ENCODE measurements around the gene SEC61G.

SEC61G gene

DNA sequence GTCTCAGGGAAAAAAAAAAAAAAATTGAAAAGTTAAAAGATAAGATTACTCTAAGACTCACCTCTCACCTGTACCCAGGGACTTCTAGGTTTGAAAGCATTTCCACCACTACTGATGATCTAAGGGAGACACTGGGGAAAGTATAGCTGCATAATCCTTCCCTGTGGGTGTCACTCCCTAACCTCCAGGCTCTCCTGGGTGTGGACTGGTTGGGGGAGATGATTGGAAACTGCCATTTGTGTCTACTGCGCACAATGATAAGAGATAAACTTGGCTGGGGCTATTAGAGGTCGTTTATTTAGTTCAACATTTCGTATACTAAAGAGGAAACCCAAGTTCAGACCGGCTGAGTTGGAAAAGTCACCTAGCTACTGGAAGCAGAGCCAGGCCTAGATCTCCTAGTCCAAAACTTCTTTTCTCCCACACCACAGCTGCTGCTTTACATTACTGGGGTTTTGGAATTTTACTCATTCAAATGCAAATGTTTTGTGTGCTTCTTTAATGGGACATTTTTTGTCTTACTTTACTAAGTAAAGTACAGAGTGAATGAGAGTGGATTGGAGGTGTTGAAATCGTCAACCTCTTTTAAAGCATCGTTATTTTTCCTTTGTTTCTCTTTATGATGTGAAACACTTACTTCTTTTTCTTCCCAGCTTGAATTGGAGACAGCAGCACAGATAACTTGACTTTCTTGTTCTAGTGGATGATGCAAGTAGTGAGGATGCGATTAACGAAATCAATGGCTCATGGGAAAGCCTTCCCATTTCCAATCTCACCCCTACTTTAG lies 22.3 kb upstream of the SEC61G start:
- peaks cover 4% of the 10 kb centered on the region for H3K27me3 ChIP-seq (ENCODE audit: insufficient read depth, poor library complexity, severe bottlenecking)
- no peak overlapping the region for H3K4me3 ChIP-seq (replicated peaks; ENCODE audit: insufficient read depth, low read length)
- TF ChIP-seq GABPA (IDR thresholded peaks at IDR 0.05; ENCODE audit: low read depth), result no peak
- no peak for TF ChIP-seq POLR2AphosphoS5 (IDR thresholded peaks at IDR 0.05; ENCODE audit: low read depth)
- TF ChIP-seq, protein P1, sequence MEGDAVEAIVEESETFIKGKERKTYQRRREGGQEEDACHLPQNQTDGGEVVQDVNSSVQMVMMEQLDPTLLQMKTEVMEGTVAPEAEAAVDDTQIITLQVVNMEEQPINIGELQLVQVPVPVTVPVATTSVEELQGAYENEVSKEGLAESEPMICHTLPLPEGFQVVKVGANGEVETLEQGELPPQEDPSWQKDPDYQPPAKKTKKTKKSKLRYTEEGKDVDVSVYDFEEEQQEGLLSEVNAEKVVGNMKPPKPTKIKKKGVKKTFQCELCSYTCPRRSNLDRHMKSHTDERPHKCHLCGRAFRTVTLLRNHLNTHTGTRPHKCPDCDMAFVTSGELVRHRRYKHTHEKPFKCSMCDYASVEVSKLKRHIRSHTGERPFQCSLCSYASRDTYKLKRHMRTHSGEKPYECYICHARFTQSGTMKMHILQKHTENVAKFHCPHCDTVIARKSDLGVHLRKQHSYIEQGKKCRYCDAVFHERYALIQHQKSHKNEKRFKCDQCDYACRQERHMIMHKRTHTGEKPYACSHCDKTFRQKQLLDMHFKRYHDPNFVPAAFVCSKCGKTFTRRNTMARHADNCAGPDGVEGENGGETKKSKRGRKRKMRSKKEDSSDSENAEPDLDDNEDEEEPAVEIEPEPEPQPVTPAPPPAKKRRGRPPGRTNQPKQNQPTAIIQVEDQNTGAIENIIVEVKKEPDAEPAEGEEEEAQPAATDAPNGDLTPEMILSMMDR (IDR thresholded peaks at IDR 0.05; ENCODE audit: insufficient read depth, low read length), result no peak
- TF ChIP-seq, protein P2, sequence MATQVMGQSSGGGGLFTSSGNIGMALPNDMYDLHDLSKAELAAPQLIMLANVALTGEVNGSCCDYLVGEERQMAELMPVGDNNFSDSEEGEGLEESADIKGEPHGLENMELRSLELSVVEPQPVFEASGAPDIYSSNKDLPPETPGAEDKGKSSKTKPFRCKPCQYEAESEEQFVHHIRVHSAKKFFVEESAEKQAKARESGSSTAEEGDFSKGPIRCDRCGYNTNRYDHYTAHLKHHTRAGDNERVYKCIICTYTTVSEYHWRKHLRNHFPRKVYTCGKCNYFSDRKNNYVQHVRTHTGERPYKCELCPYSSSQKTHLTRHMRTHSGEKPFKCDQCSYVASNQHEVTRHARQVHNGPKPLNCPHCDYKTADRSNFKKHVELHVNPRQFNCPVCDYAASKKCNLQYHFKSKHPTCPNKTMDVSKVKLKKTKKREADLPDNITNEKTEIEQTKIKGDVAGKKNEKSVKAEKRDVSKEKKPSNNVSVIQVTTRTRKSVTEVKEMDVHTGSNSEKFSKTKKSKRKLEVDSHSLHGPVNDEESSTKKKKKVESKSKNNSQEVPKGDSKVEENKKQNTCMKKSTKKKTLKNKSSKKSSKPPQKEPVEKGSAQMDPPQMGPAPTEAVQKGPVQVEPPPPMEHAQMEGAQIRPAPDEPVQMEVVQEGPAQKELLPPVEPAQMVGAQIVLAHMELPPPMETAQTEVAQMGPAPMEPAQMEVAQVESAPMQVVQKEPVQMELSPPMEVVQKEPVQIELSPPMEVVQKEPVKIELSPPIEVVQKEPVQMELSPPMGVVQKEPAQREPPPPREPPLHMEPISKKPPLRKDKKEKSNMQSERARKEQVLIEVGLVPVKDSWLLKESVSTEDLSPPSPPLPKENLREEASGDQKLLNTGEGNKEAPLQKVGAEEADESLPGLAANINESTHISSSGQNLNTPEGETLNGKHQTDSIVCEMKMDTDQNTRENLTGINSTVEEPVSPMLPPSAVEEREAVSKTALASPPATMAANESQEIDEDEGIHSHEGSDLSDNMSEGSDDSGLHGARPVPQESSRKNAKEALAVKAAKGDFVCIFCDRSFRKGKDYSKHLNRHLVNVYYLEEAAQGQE (IDR thresholded peaks at IDR 0.05; ENCODE audit: insufficient replicate concordance, low read depth), result no peak
- TF ChIP-seq SPI1 (IDR thresholded peaks at IDR 0.05; ENCODE audit: borderline replicate concordance, low read depth), result no peak
- DNase-seq (ENCODE audit: low read depth in 1 of 2, low spot score in 1 of 2), result no peak
- no peak overlapping the region for H3K27ac ChIP-seq (replicated peaks)

DNA sequence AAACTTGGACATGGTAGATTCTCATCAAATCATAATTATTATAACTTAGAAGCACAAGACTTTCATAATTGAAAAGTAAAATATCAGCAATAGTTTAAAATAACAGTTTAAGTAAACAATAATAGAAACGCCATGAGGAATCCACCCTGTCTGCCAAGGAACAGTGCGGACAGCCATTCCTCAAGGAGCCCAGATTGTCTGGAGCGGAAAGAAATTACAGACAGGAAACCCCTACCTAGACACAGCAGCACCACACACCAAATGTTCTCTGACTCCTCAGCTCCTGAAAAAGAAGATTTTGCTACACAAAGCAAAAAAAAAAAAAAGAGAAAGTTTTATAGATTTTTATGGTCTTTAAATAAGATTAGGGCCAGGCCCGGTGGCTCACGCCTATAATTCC lies 21.5 kb upstream of the SEC61G start:
- DNase-seq (ENCODE audit: low read depth in 1 of 2, low spot score in 1 of 2), result no peak
- no peak overlapping the region for H3K4me3 ChIP-seq (replicated peaks; ENCODE audit: insufficient read depth, low read length)
- no peak overlapping the region for H3K27ac ChIP-seq (replicated peaks)
- peaks cover 2% of the 10 kb centered on the region for H3K27me3 ChIP-seq (ENCODE audit: insufficient read depth, poor library complexity, severe bottlenecking)
- TF ChIP-seq GABPA (IDR thresholded peaks at IDR 0.05; ENCODE audit: low read depth) (no peak), SPI1 (IDR thresholded peaks at IDR 0.05; ENCODE audit: borderline replicate concordance, low read depth) (no peak), POLR2AphosphoS5 (IDR thresholded peaks at IDR 0.05; ENCODE audit: low read depth) (no peak)
- TF ChIP-seq, protein P1 (IDR thresholded peaks at IDR 0.05; ENCODE audit: insufficient read depth, low read length), result no peak
- TF ChIP-seq, protein P2 (IDR thresholded peaks at IDR 0.05; ENCODE audit: insufficient replicate concordance, low read depth), result no peak

DNA sequence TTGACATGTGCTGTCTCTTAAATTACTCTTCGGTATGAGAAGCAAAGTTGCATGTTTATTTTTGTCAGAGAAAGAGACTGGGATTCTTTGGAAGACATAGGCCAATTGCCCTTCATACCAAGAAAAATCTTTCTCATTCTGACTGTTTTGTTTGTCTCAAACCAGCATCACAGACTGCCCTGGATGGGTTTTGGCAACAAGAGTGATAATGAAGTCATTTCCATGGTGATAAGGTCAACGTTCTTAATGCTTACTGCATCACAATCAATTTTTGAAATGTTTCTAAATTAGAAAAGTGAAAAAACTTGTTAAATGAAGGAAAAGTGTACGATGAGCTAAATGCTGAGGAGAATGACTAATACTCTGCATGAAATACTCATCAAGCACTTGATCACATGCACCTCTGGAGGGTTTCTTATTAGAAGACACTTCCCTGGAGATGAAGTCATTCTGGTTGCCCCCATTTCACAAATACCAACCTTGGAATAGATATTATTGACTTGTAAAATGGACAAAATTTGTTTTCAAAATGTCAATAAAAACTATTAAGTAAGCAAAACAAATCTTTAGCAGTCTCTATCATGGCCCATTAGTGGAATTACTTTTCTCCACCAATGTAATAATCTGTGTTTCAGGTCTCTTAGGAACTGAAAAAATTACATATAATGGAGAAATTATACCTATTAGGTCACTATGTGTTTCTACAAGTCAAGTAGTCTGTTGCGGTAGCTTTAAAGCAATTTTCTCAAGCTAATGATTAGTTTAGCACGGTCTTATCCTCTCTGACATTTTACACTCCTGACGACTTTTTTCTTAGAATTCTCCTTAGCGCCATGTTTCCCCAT lies 19.9 kb upstream of the SEC61G start:
- H3K27ac ChIP-seq (replicated peaks), result no peak overlapping the region
- peaks cover 2% of the 10 kb centered on the region for H3K27me3 ChIP-seq (ENCODE audit: insufficient read depth, poor library complexity, severe bottlenecking)
- no peak overlapping the region for H3K4me3 ChIP-seq (replicated peaks; ENCODE audit: insufficient read depth, low read length)
- TF ChIP-seq SPI1 (IDR thresholded peaks at IDR 0.05; ENCODE audit: borderline replicate concordance, low read depth), result no peak
- no peak for TF ChIP-seq POLR2AphosphoS5 (IDR thresholded peaks at IDR 0.05; ENCODE audit: low read depth)
- TF ChIP-seq, protein P2 (IDR thresholded peaks at IDR 0.05; ENCODE audit: insufficient replicate concordance, low read depth), result no peak
- TF ChIP-seq, protein P1 (IDR thresholded peaks at IDR 0.05; ENCODE audit: insufficient read depth, low read length), result no peak
- TF ChIP-seq GABPA (IDR thresholded peaks at IDR 0.05; ENCODE audit: low read depth), result no peak
- no peak for DNase-seq (ENCODE audit: low read depth in 1 of 2, low spot score in 1 of 2)

Measured in HL-60 (cell line).